ENCODE results near the gene INSYN1.

INSYN1 gene

GRCh38 chr15:73773428-73773827 lies 20.3 kb upstream of the INSYN1 start:
- no peak for DNase-seq

GRCh38 chr15:73771385-73772045 lies 18.4 kb upstream of the INSYN1 start:
- no peak for DNase-seq

GRCh38 chr15:73770050-73770449 lies 16.9 kb upstream of the INSYN1 start:
- no peak for DNase-seq

- no peak for DNase-seq
Observed at GRCh38 chr15:73767806-73768501, 14.8 kb upstream of the INSYN1 start.

GRCh38 chr15:73766598-73766997 lies 13.4 kb upstream of the INSYN1 start:
- no peak for DNase-seq

- no peak for DNase-seq
Observed at GRCh38 chr15:73765778-73766177, 12.6 kb upstream of the INSYN1 start.

- DNase-seq: no peak
Observed at GRCh38 chr15:73763931-73764330, 10.8 kb upstream of the INSYN1 start.

- DNase-seq: no peak
Observed at GRCh38 chr15:73760330-73761329, 7.5 kb upstream of the INSYN1 start.

- no peak for DNase-seq
Observed at GRCh38 chr15:73758461-73758860, 5.3 kb upstream of the INSYN1 start.

- no peak for DNase-seq
Observed at GRCh38 chr15:73757571-73757970, 4.4 kb upstream of the INSYN1 start.

- DNase-seq: no peak
Observed at GRCh38 chr15:73756947-73757513, 3.9 kb upstream of the INSYN1 start.

GRCh38 chr15:73756390-73756789 lies 3.2 kb upstream of the INSYN1 start:
- no peak for DNase-seq

- no peak for DNase-seq
Observed at GRCh38 chr15:73755946-73756345, 2.8 kb upstream of the INSYN1 start.

- no peak for DNase-seq
Observed at GRCh38 chr15:73755481-73755880, 2.3 kb upstream of the INSYN1 start.

- no peak for DNase-seq
Observed at GRCh38 chr15:73754461-73754860, 1.3 kb upstream of the INSYN1 start.

- DNase-seq: no peak
Observed at GRCh38 chr15:73752806-73753193, 351 bp downstream of the INSYN1 start.

- no peak for DNase-seq
Observed at GRCh38 chr15:73751899-73752805, 999 bp downstream of the INSYN1 start.

GRCh38 chr15:73751511-73751898 lies 1.6 kb downstream of the INSYN1 start:
- DNase-seq: no peak

GRCh38 chr15:73750951-73751350 lies 2.2 kb downstream of the INSYN1 start:
- DNase-seq: no peak

- DNase-seq: no peak
Observed at GRCh38 chr15:73750438-73750837, 2.7 kb downstream of the INSYN1 start.

GRCh38 chr15:73749971-73750370 lies 3.2 kb downstream of the INSYN1 start:
- no peak for DNase-seq

GRCh38 chr15:73749533-73749932 lies 3.6 kb downstream of the INSYN1 start:
- DNase-seq: no peak

All from EL (cell line).